Loucy (cell line): ENCODE measurements around the gene NPHP4.

ENCODE experiments used
- H2AFZ ChIP-seq: fragments of 200-600 bp; sonication (generic); 2 replicates; pipeline ENCODE4 v1.6.0; 2016; ENCODE audit warnings: antibody characterized with exemption, mild to moderate bottlenecking, low read length, moderate library complexity
- H3F3A ChIP-seq: fragments of 200-600 bp; 2 replicates; pipeline ENCODE4 v1.6.0; 2016; ENCODE audit warnings: antibody characterized with exemption, low read depth, mild to moderate bottlenecking
- H3K27me3 ChIP-seq: fragments of 200-600 bp; sonication (generic); 2 replicates; pipeline ENCODE4 v1.6.1; 2014; ENCODE audit warnings: low read length, mild to moderate bottlenecking; ENCODE audit not compliant: insufficient read depth, poor library complexity, severe bottlenecking
- H3K36me3 ChIP-seq: fragments of 200-600 bp; sonication (generic); 2 replicates; pipeline ENCODE4 v1.6.1; 2016; ENCODE audit warnings: low read length; ENCODE audit not compliant: insufficient read depth
- H3K4me1 ChIP-seq: fragments of 200-600 bp; sonication (generic); 2 replicates; pipeline ENCODE4 v1.5.1; 2014; ENCODE audit warnings: low read length, mild to moderate bottlenecking; ENCODE audit not compliant: insufficient read depth, poor library complexity, severe bottlenecking
- H3K4me2 ChIP-seq: fragments of 200-600 bp; sonication (generic); 2 replicates; pipeline ENCODE4 v1.6.0; 2014; ENCODE audit warnings: antibody characterized with exemption, low read length, low read depth, mild to moderate bottlenecking; ENCODE audit not compliant: poor library complexity, severe bottlenecking
- H3K4me3 ChIP-seq: fragments of 200-600 bp; sonication (generic); 2 replicates; pipeline ENCODE4 v1.5.1; 2014; ENCODE audit warnings: low read length, mild to moderate bottlenecking, mixed read lengths; ENCODE audit not compliant: poor library complexity, severe bottlenecking
- H3K79me2 ChIP-seq: fragments of 200-600 bp; sonication (generic); 2 replicates; pipeline ENCODE4 v1.6.1; 2014; ENCODE audit warnings: low read length; ENCODE audit not compliant: insufficient read depth
- H3K9ac ChIP-seq: fragments of 200-600 bp; sonication (generic); 2 replicates; pipeline ENCODE4 v1.6.0; 2014; ENCODE audit warnings: mild to moderate bottlenecking, low read depth, low read length, moderate library complexity; ENCODE audit not compliant: poor library complexity, severe bottlenecking
- H3K9me2 ChIP-seq: fragments of 200-600 bp; sonication (generic); replicated peaks from 2 replicates; pipeline ENCODE4 v1.6.1; 2016; ENCODE audit warnings: low read depth, low read length, mixed read lengths
- H3K9me3 ChIP-seq: fragments of 200-600 bp; sonication (generic); 2 replicates; pipeline ENCODE4 v1.6.1; 2014; ENCODE audit warnings: mild to moderate bottlenecking, antibody characterized with exemption, low read length, low read depth; ENCODE audit not compliant: insufficient read depth
- H4K20me1 ChIP-seq: fragments of 200-600 bp; sonication (generic); 2 replicates; pipeline ENCODE4 v1.6.0; 2014; ENCODE audit warnings: antibody characterized with exemption, low read length, mild to moderate bottlenecking; ENCODE audit not compliant: insufficient read depth, poor library complexity, severe bottlenecking
- CTCF ChIP-seq: fragments of 200-600 bp; sonication (generic); conservative IDR thresholded peaks from 2 replicates; pipeline ENCODE4 v1.5.1; 2014; ENCODE audit warnings: mild to moderate bottlenecking, antibody characterized with exemption, low read length
- EZH2phosphoT487 ChIP-seq: fragments of 200-600 bp; IDR thresholded peaks from 2 replicates; pipeline ENCODE4 v1.6.1; 2018; ENCODE audit warnings: antibody characterized with exemption, mild to moderate bottlenecking, moderate library complexity, borderline replicate concordance

The NPHP4 gene

DNA sequence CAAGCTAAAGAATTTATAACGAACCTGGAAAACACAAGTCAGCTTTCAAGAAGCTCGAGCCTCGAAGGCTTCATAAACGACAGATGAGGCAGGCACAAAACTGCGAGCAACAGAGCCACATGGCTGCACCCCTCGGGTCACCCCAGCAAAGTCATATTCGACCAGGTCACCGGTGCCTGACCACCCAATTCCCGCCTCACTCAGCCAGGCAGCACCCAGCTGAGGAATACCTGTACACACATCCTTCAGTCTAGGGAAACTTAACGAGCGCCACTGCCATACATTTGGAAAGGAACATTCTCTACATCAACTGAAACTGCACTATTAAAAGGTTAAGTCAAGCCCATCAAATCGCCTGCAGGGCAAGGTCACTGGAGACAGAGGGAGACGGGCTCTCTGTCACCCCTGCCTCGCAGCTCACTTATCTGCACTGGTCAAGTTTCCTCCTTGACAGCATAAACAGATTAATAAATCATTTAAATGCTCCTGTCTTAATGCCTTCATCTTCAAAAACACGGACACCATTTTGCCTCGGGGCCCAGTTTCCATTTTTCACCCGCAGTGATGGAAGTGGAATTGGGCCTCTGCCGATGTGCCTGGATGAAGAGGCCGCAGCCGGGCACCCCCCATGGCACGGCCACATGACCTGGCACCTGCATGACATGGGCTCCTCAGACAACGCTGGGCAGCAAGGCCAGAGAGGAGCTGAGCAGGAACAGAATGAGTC, 20.6 kb downstream of the NPHP4 start:
- Histone ChIP-seq H3K27me3 (no peaks in the 10 kb centered on the region), H3K36me3 (peaks cover 9% of the 10 kb centered on the region; the same call in 1 of the 2 replicates), H3F3A (no peaks in the 10 kb centered on the region), H3K79me2 (no peaks in the 10 kb centered on the region), H2AFZ (no peak overlapping the region), H3K4me2 (no peak overlapping the region), H3K9ac (no peak overlapping the region), H3K9me2 (no peaks in the 10 kb centered on the region), H3K4me3 (no peak overlapping the region), H3K4me1 (no peaks in the 10 kb centered on the region), H3K9me3 (no peaks in the 10 kb centered on the region), H4K20me1 (no peaks in the 10 kb centered on the region)
- no peak for TF ChIP-seq EZH2phosphoT487
- TF ChIP-seq CTCF: no peak

GRCh38 chr1:5970610-5971273, 21.5 kb downstream of the NPHP4 start:
- TF ChIP-seq CTCF: no peak
- no peak for TF ChIP-seq EZH2phosphoT487
- H2AFZ ChIP-seq: no peak overlapping the region
- no peak overlapping the region for H3K4me2 ChIP-seq
- peaks cover 14% of the 10 kb centered on the region; the same call in 1 of the 2 replicates for H3K36me3 ChIP-seq
- H3K79me2 ChIP-seq: no peaks in the 10 kb centered on the region
- H3K4me1 ChIP-seq: no peaks in the 10 kb centered on the region
- H3K4me3 ChIP-seq: no peak overlapping the region
- no peak overlapping the region for H3K9ac ChIP-seq
- no peaks in the 10 kb centered on the region for H3K9me2 ChIP-seq
- H4K20me1 ChIP-seq: no peaks in the 10 kb centered on the region
- no peaks in the 10 kb centered on the region for H3K27me3 ChIP-seq
- no peaks in the 10 kb centered on the region for H3F3A ChIP-seq
- no peaks in the 10 kb centered on the region for H3K9me3 ChIP-seq

DNA sequence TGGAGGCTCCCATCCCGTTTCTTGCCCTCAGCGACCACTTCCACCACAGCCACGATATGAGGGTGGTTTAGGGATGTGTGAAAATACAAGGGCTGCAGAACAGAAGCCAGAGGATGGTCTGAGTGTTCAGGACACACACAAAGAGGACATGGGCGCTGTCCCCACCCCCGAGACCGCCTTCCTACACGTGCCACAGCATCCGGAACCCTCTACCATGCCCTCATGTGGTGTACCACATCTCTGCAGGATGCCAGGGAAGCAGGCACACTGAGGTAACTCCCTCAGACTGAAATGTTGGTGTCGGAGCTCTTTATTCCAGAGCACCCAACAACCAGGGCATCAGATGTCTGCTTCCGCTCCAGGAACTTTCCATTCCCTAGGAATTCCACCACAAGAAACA, 23.1 kb downstream of the NPHP4 start:
- H3K4me1 ChIP-seq: no peaks in the 10 kb centered on the region
- no peaks in the 10 kb centered on the region for H3K9me3 ChIP-seq
- TF ChIP-seq CTCF (no peak), EZH2phosphoT487 (no peak)
- peaks cover 14% of the 10 kb centered on the region; the same call in 1 of the 2 replicates for H3K36me3 ChIP-seq
- no peaks in the 10 kb centered on the region for H3F3A ChIP-seq
- H2AFZ ChIP-seq: no peak overlapping the region
- H4K20me1 ChIP-seq: no peaks in the 10 kb centered on the region
- no peak overlapping the region for H3K9ac ChIP-seq
- no peak overlapping the region for H3K4me3 ChIP-seq
- no peak overlapping the region for H3K4me2 ChIP-seq
- H3K79me2 ChIP-seq: no peaks in the 10 kb centered on the region
- no peaks in the 10 kb centered on the region for H3K9me2 ChIP-seq
- no peaks in the 10 kb centered on the region for H3K27me3 ChIP-seq
